Right ventricle myocardium inferior (tissue), 1 donor: ENCODE results near the gene DHRS13. TPM values are rescaled to one million over a fixed set of nuclear protein-coding genes. Genes with fewer than 3 reads are reported as not detected.

Experiments used
- ATAC-seq: fragments of 200-7000 bp; cut with Tn5 transposase; one replicate; pipeline ENCODE4 v1.9.1; 2020; ENCODE audit warnings: mild to moderate bottlenecking, moderate library complexity
- DNase-seq: peaks from one replicate; pipeline ENCODE4 v3.0.0; 2021; ENCODE audit errors: missing footprints
- intact Hi-C: fragments of 100-400 bp; cut with DNase I; formaldehyde crosslinking; loops from one replicate; pipeline ENCODE4 v1.11.0; 2022
- total RNA-seq: library from RNA; stranded (reverse); fragmentation: NEBNext Ultra II Directional; extraction: Animal tissue kit (Norgen Biotek cat#: 25700); gene quantifications from one replicate; pipeline ENCODE4 v1.2.1, GENCODE V29; 2021
- donor health status: DM: no; HTN: yes; CAD: no; lungs with severe emphysema.

The DHRS13 gene
- total RNA-seq, 1 donor from 2014 or later = 3.0 TPM

GRCh38 chr17:28874750-28875149, 28.1 kb downstream of the DHRS13 start:
- ATAC-seq = no peak
- DNase-seq = no peak
- intact Hi-C loops = no loop called here

- ATAC-seq (no peak), DNase-seq (no peak)
- intact Hi-C loops = no loop called here
Observed at GRCh38 chr17:28873839-28874238, 29.0 kb downstream of the DHRS13 start.

GRCh38 chr17:28871056-28871579, 31.8 kb downstream of the DHRS13 start:
- intact Hi-C loops = no loop called here
- DNase-seq (no peak), ATAC-seq (no peak)

GRCh38 chr17:28867276-28867675, 35.6 kb downstream of the DHRS13 start:
- ATAC-seq = no peak
- no peak for DNase-seq
- intact Hi-C loops = no loop called here

- DNase-seq = no peak
- no peak for ATAC-seq
- intact Hi-C loops = no loop called here
Observed at GRCh38 chr17:28865946-28866752, 36.7 kb downstream of the DHRS13 start.

- no peak for DNase-seq
- intact Hi-C loops = no loop called here
- ATAC-seq = no peak
Observed at GRCh38 chr17:28864991-28865849, 37.7 kb downstream of the DHRS13 start.

- no peak for DNase-seq
- no peak for ATAC-seq
- intact Hi-C loops = no loop called here
Observed at GRCh38 chr17:28863953-28864352, 38.9 kb downstream of the DHRS13 start.

- intact Hi-C loops = no loop called here
- DNase-seq = no peak
Observed at GRCh38 chr17:28862561-28862960, 40.3 kb downstream of the DHRS13 start.

GRCh38 chr17:28861393-28862203, 41.3 kb downstream of the DHRS13 start:
- intact Hi-C loops = no loop called here
- ATAC-seq = peak; percentile 17
- peak; percentile 20 for DNase-seq

More at GRCh38 chr17:28862561-28862960, 40.3 kb downstream of the DHRS13 start:
- no peak for ATAC-seq

- no peak for ATAC-seq
- DNase-seq = no peak
- intact Hi-C loops = no loop called here
Observed at GRCh38 chr17:28860363-28860808, 42.5 kb downstream of the DHRS13 start.

GRCh38 chr17:28858801-28859355, 44.0 kb downstream of the DHRS13 start:
- intact Hi-C loops = no loop called here
- DNase-seq (no peak), ATAC-seq (no peak)

- peak; percentile 15 for DNase-seq
- no peak for ATAC-seq
- intact Hi-C loops = no loop called here
Observed at GRCh38 chr17:28857905-28858800, 44.7 kb downstream of the DHRS13 start.

GRCh38 chr17:28856028-28856574, 46.8 kb downstream of the DHRS13 start:
- intact Hi-C loops = no loop called here
- no peak for ATAC-seq
- no peak for DNase-seq

GRCh38 chr17:28855336-28855679, 47.6 kb downstream of the DHRS13 start:
- intact Hi-C loops = loop anchor here (2.0 kb wide), 1 partner anchor 41 kb away; the partner anchor contains the start of gene FLOT2
- DNase-seq = no peak
- ATAC-seq = no peak

GRCh38 chr17:28854457-28855335, 48.2 kb downstream of the DHRS13 start, which contains the start of gene ERAL1:
Gene ERAL1, plus strand, starts transcription at chr17:28855016. Its CDS starts 19 bp downstream, at chr17:28855035.
- intact Hi-C loops = loop anchor here (2.0 kb wide), 1 partner anchor 42 kb away; the partner anchor contains the start of gene FLOT2
- peak; percentile 99 for ATAC-seq
- peak; percentile 89 for DNase-seq

- intact Hi-C loops = no loop called here
- ATAC-seq (no peak), DNase-seq (no peak)
Observed at GRCh38 chr17:28853295-28853694, 49.6 kb downstream of the DHRS13 start.
